Activated T-helper 2 cell treated with anti-CD3 and anti-CD28 coated beads, Interferon-gamma antibody, Interleukin-2, Interleukin-4, amounts not matched to agents 10 μg/mL and 5 μg/mL and 100 μg/mL, durations not matched to agents 14 hours and 24 hours and 36 hours (primary cell): ENCODE measurements around the gene USP8. TPM values are rescaled to one million over a fixed set of nuclear protein-coding genes. Genes with fewer than 3 reads are reported as not detected.
A peak's percentile ranks its signal among the peaks of the same experiment; 100 is the strongest.
"Not testable (repeated sequence)": the region's sequence is repeated elsewhere in the genome, so short reads cannot be mapped to it uniquely, and the experiment has no call there.

Source experiments
- DNase-seq: peaks from one replicate; pipeline ENCODE4 v3.0.0; 2021; ENCODE audit warnings: low spot score
- H3K27ac Mint-ChIP-seq: one replicate; pipeline ENCODE4 v1.8.0; 2021; ENCODE audit warnings: mixed read lengths
- H3K27me3 Mint-ChIP-seq: one replicate; pipeline ENCODE4 v1.8.0; 2021; ENCODE audit warnings: low read depth, mixed read lengths
- H3K36me3 Mint-ChIP-seq: one replicate; pipeline ENCODE4 v1.8.0; 2021; ENCODE audit warnings: low read depth, mixed read lengths
- H3K4me1 Mint-ChIP-seq: one replicate; pipeline ENCODE4 v1.8.0; 2021; ENCODE audit warnings: low read depth, mixed read lengths
- H3K4me3 Mint-ChIP-seq: one replicate; pipeline ENCODE4 v1.8.0; 2021; ENCODE audit warnings: low read depth, mild to moderate bottlenecking, moderate library complexity, mixed read lengths
- H3K9me3 Mint-ChIP-seq: one replicate; pipeline ENCODE4 v1.8.0; 2021; ENCODE audit warnings: mixed read lengths
- intact Hi-C: fragments of 100-400 bp; cut with micrococcal nuclease; formaldehyde crosslinking; loops from one replicate; pipeline ENCODE4 v1.15.1; 2023
- total RNA-seq: library from RNA; stranded (reverse); gene quantifications from 2 replicates; pipeline ENCODE4 v1.2.3, GENCODE V29; 2022

Gene USP8
- total RNA-seq, 1 donor from 2014 or later, result 57.4 TPM

DNA sequence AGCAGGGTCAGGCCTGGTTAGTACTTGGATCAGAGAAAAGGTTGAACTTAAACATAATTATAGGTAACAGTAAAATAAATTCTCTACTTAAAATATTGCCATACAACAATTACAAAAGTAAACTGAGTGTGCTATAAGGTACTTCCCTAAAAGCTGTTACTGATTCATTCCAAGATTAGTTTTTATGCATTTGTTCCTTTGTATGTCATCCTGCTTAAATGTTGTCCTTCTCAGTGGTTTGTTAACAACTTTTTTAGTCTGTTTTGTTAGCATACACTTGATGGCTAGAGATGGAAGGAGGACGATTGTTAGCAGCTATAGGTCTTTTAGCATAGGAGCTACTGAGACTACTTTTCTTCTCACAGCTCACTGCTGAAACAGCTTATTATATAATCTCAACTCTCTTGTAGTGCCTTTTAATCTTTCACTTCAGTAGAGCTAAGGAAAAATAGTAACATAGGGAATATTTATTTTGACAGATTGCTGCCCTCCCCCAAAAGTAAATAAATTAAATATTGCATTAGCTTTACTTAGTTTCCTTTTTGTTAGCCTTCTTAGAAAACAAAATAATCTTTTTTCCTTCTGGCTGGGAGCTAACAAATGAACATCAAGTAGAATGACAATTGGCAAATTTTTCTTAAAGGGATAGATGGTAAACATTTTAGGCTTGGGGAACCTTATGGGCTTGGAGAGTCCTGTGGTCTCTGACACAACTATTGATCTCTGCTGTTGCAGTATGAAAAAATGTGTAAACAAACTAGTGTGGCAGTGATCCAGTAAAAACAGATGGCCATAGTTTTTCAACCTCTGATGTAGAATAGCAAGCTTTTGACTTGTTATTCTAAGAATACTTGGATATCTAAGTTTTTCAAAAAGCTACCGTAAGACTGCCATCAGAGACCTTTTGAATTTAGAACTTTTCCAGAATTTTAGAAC, 39.5 kb downstream of the USP8 start:
- no peak for DNase-seq
- H3K27me3 Mint-ChIP-seq, result no peaks in the 10 kb centered on the region
- intact Hi-C loops, result no loop called here
- peak overlapping the region; percentile 63 for H3K27ac Mint-ChIP-seq
- peaks cover 64% of the 10 kb centered on the region for H3K36me3 Mint-ChIP-seq
- H3K4me1 Mint-ChIP-seq, result peaks cover 7% of the 10 kb centered on the region
- no peaks in the 10 kb centered on the region for H3K9me3 Mint-ChIP-seq
- no peak overlapping the region for H3K4me3 Mint-ChIP-seq

DNA sequence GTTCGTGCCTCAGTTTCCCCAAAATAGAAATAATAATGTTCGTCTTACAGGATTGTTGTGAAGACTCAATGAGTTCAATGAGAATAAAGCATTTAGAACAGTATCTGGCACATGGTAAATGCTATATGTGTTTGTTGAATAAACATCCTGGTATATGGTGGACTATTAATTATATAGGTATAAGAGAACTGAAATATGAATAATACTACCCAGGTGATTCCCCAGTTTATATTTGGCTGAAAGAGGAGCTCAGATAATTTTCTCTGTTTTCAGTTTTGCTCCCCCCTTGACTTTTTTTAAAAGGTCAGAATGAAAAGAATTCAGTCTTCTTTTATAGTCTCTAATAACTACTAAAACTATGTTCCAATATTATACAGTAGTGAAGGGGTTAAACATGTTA, 46.9 kb downstream of the USP8 start:
- intact Hi-C loops, result no loop called here
- no peak for DNase-seq
- H3K4me3 Mint-ChIP-seq, result no peak overlapping the region
- H3K4me1 Mint-ChIP-seq, result peaks cover 2% of the 10 kb centered on the region
- H3K36me3 Mint-ChIP-seq, result peaks cover 54% of the 10 kb centered on the region
- H3K27ac Mint-ChIP-seq, result no peak overlapping the region
- H3K9me3 Mint-ChIP-seq, result no peaks in the 10 kb centered on the region
- no peaks in the 10 kb centered on the region for H3K27me3 Mint-ChIP-seq

DNA sequence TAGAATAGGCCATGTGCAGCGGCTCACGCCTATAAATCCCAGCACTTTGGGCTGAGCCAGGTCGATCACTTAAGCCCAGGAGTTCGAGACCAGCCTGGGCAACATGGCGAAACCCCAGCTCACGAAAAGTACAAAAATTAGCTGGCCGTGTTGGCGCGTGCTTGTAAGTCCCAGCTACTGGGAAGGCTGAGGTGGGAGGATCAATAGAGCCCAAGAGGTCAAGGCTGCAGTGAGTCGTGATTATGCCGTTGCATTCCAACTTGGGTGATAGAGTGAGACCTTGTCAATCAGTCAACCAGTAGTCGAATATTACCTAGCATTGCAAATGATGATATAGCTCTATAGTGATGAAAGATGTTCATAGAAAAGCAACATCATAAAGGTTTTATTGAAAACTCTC, 51.9 kb downstream of the USP8 start:
- Mint-ChIP-seq H3K9me3 (no peaks in the 10 kb centered on the region), H3K27me3 (no peaks in the 10 kb centered on the region), H3K4me3 (no peak overlapping the region), H3K36me3 (peaks cover 53% of the 10 kb centered on the region), H3K27ac (no peak overlapping the region), H3K4me1 (peaks cover 16% of the 10 kb centered on the region)
- no peak for DNase-seq
- intact Hi-C loops, result no loop called here

DNA sequence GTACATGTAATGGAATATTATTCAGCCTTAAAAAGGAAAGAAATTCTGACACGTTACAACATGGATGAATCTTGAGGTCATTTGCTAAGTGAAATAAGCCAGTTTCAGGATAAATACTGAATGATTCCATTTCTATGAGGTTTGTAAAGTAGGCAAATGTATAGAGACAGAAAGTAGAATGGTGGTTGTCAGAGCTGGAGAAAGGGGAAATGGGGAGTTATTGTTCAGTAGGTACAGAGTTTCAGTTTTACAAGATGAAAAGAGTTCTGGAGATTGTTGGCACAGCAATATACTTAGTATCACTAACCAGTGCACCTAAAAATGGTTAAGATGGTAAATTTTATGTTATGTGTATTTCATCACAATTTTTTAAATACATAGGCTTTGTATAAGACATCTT, 60.6 kb downstream of the USP8 start:
- no peaks in the 10 kb centered on the region for H3K27me3 Mint-ChIP-seq
- H3K4me1 Mint-ChIP-seq, result peaks cover 26% of the 10 kb centered on the region
- H3K9me3 Mint-ChIP-seq, result peaks cover 5% of the 10 kb centered on the region
- intact Hi-C loops, result loop anchor here (5.0 to 10.0 kb wide), 3 partner anchors 60 to 423 kb away; partner anchors contain the start of genes AP4E1 and USP8
- peaks cover 71% of the 10 kb centered on the region for H3K36me3 Mint-ChIP-seq
- DNase-seq, result no peak
- peak overlapping the region; percentile 38 for H3K27ac Mint-ChIP-seq
- no peak overlapping the region for H3K4me3 Mint-ChIP-seq

DNA sequence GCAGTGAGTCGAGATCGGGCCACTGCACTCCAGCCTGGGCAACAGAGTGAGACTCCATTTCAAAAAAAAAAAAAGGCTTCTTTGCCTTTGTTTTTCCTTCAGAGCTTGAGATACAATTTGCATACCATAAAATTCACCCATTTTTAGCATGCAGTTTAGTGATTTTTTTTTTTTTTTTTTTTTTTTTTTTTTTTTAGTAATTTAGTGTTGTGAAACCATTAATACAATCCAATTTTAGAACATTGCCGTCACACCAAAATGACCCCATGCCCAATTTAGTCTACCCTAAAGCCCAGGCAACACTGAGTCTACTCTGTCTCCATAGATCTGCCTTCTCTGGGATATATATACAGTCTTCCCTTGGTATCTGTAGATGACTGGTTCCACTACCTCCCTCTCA, 61.2 kb downstream of the USP8 start:
- no peak overlapping the region for H3K4me3 Mint-ChIP-seq
- DNase-seq, result no peak
- H3K4me1 Mint-ChIP-seq, result peaks cover 25% of the 10 kb centered on the region
- peaks cover 72% of the 10 kb centered on the region for H3K36me3 Mint-ChIP-seq
- no peaks in the 10 kb centered on the region for H3K27me3 Mint-ChIP-seq
- intact Hi-C loops, result loop anchor here (5.0 to 10.0 kb wide), 3 partner anchors 61 to 422 kb away; partner anchors contain the start of genes AP4E1 and USP8
- H3K9me3 Mint-ChIP-seq, result peaks cover 5% of the 10 kb centered on the region
- H3K27ac Mint-ChIP-seq, result no peak overlapping the region

DNA sequence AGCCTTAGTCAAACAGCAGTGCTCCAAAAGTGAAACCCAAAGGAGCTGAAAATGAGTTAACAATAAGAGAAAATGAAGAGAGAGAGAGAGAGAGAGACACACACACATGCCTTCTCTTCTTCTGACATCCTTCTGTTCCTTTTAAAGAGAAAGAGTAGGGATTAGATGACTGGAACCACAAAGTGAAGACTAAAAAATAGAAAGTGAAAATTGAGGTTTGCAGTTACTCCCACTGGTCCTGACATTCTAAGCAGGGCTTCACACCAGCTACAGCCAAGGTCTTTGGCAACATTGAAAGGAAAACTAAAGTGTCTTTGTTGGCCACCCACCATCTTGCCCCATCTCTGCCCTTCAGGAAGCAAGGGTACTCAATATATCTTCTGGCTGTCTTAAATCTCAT, 63.1 kb downstream of the USP8 start:
- Mint-ChIP-seq H3K9me3 (peaks cover 5% of the 10 kb centered on the region), H3K4me1 (peaks cover 13% of the 10 kb centered on the region), H3K36me3 (peaks cover 70% of the 10 kb centered on the region), H3K27ac (peak overlapping the region; percentile 72), H3K27me3 (no peaks in the 10 kb centered on the region), H3K4me3 (no peak overlapping the region)
- intact Hi-C loops, result loop anchor here (1.0 to 10.0 kb wide), 5 partner anchors 62 to 420 kb away; partner anchors contain the start of genes AP4E1 and USP8
- no peak for DNase-seq

DNA sequence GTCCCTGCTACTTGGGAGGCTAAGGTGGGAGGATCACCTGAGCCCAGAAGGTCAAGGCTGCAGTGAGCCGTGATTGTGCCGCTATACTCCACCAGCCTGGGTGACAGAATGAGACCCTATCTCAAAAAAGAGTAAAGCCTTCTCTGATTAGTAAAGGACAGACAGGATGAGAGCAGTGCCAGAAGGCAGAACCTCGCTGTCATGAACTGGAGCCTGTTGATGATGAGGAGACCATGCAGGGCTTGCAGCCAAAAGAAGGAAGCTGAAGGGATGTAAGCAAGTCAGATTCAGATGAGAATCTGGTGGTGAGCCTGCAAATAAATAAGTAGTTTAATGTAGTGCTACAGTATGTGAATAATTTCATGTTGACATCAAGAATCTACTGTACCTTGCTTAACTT, 69.4 kb downstream of the USP8 start:
- DNase-seq, result no peak
- Mint-ChIP-seq H3K36me3 (peaks cover 69% of the 10 kb centered on the region), H3K9me3 (no peaks in the 10 kb centered on the region), H3K27me3 (no peaks in the 10 kb centered on the region), H3K4me1 (no peaks in the 10 kb centered on the region), H3K4me3 (no peak overlapping the region), H3K27ac (no peak overlapping the region)
- intact Hi-C loops, result no loop called here

DNA sequence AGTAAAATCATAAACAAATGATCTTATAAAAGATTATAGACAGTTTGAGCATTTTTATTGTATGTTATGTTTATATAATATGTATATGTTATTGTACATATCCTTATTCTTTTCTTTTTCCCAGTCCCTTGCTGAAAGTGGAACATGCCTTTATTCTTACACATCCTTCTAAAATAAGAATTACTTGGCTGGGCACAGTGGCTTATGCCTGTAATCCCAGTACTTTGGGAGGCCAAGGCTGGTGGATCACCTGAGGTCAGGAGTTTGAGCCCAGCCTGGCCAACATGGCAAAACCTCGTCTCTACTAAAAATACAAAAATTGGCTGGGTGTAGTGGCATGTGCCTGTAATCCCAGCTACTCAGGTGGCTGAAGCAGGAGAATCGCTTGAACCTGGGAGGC, 70.3 kb downstream of the USP8 start:
- DNase-seq, H3K4me1 Mint-ChIP-seq, H3K4me3 Mint-ChIP-seq, H3K27ac Mint-ChIP-seq, intact Hi-C loops, H3K27me3 Mint-ChIP-seq, H3K9me3 Mint-ChIP-seq: not testable (repeated sequence)
- peaks cover 76% of the 10 kb centered on the region for H3K36me3 Mint-ChIP-seq

DNA sequence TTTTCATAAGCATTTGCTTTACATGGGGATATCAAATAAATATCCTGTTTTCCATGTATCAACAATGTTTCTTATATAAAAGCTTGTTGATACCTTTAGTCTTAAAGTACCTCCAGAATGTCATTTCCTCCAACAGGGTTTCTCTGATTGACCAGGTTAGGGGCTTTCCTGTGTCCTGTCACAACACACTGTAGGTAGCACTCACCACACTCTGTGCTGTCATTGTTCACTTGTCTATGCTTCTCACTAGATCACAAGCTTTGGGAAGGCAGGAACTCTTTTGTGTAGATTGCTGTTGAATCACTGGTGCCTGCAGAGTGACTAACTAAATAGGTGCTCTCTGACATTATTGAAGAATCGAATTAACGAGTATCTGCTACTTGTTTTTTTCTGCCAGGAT, 72.5 kb downstream of the USP8 start:
- Mint-ChIP-seq H3K36me3 (peaks cover 70% of the 10 kb centered on the region), H3K4me3 (no peak overlapping the region), H3K9me3 (no peaks in the 10 kb centered on the region), H3K27me3 (no peaks in the 10 kb centered on the region), H3K27ac (peak overlapping the region; percentile 28), H3K4me1 (peaks cover 1% of the 10 kb centered on the region)
- no peak for DNase-seq
- intact Hi-C loops, result no loop called here

DNA sequence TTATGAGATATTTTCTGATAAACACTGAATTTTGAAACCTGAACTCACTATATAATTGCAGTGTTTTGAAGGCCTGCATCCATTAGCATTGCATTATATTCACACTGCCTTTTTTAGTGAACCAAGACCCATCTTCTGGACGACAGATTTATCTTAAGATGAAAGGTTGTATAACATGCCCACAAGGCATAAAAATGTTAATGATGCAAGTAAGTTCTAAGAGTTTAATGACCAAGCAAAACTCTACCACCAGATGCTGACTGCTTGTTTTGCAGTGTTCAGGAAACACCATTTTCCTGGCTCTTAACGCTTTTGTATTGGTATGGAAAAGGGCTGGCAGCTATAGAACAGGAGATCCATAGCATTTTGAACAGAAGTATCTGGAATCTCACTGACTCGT, 76.1 kb downstream of the USP8 start:
- Mint-ChIP-seq H3K4me1 (peaks cover 12% of the 10 kb centered on the region), H3K27ac (no peak overlapping the region), H3K9me3 (no peaks in the 10 kb centered on the region), H3K27me3 (no peaks in the 10 kb centered on the region), H3K36me3 (peaks cover 52% of the 10 kb centered on the region), H3K4me3 (no peak overlapping the region)
- DNase-seq, result no peak
- intact Hi-C loops, result no loop called here

DNA sequence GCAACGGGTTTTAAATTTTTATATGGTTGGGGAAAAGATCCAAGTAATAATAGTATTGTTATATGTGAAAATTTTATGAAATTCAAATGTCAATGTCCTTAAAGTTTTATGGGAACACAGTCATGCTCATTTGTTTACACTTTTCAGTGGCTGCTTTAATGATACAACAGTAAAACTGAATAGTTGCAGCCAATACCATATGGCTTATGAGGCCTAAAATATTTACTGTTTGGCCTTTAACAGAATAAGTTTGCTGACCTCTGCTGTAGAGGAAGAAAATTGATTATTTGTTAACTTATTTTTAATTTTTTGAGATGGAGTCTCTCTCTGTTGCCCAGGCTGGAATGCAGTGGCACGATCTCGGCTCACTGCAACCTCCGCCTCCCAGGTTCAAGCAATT, 77.6 kb downstream of the USP8 start:
- no peak for DNase-seq
- Mint-ChIP-seq H3K36me3 (peaks cover 41% of the 10 kb centered on the region), H3K27ac (no peak overlapping the region), H3K4me3 (no peak overlapping the region), H3K9me3 (no peaks in the 10 kb centered on the region), H3K4me1 (peaks cover 12% of the 10 kb centered on the region), H3K27me3 (no peaks in the 10 kb centered on the region)
- intact Hi-C loops, result no loop called here

DNA sequence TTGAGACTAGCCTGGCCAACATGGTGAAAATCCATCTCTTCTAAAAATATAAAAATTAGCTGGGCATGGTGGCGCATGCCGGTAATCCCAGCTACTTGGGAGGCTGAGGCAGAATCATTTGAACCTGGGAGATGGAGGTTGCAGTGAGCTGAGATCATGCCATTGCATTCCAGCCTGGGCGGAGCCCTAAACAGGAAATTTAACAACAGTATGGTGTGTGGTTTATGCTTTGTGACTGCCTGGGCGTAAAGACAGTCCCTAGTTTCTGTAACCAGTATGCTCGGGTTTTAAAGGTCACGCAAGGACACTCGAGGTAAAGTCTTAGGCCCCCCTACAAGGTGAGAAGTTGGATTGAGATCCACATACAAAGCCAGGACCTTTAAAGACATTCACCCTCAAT, 78.9 kb downstream of the USP8 start:
- no peak for DNase-seq
- intact Hi-C loops, result no loop called here
- Mint-ChIP-seq H3K27me3 (no peaks in the 10 kb centered on the region), H3K9me3 (no peaks in the 10 kb centered on the region), H3K4me1 (peaks cover 12% of the 10 kb centered on the region), H3K4me3 (no peak overlapping the region), H3K36me3 (peaks cover 36% of the 10 kb centered on the region), H3K27ac (peak overlapping the region; percentile 17)

DNA sequence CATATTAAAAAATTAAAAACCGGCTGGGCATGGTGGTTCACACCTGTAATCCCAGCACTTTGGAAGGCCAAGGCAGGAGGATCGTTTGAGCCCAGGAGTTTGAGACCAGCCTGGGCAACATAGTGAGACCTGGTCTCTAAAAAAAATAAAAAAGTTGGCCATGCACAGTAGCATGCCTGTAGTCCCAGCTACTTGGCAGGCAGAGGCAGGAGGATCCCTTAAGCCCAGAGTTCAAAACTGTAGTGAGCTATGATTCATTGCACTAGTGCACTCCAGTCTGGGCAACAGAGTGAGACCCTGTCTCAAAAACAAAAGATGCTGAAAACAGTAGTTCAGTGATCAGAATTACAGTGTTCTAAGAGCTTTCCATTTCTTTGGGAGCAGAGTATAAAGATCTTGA, 81.5 kb downstream of the USP8 start:
- intact Hi-C loops, H3K9me3 Mint-ChIP-seq, H3K27ac Mint-ChIP-seq: not testable (repeated sequence)

More for the DNA sequence above, 81.5 kb downstream of the USP8 start:
- not testable (repeated sequence) for H3K4me3 Mint-ChIP-seq, DNase-seq, H3K27me3 Mint-ChIP-seq
- H3K4me1 Mint-ChIP-seq, result peaks cover 12% of the 10 kb centered on the region
- H3K36me3 Mint-ChIP-seq, result peaks cover 19% of the 10 kb centered on the region
